SK-N-SH (cell line): ENCODE results near the gene REEP3. TPM values are rescaled to one million over a fixed set of nuclear protein-coding genes. Genes with fewer than 3 reads are reported as not detected.

ENCODE experiments used
- CTCF ChIA-PET: fragments of 300-600, 350-600 bp; formaldehyde crosslinking; extraction: SDS; loops from one replicate; lab custom pipeline; 2021; lab: Yijun Ruan, JAX
- POLR2A ChIA-PET: fragments of 350-600 bp; sonication (Branson Sonifier 250); formaldehyde crosslinking; extraction: SDS; loops from one replicate; lab custom pipeline; 2020; ENCODE audit warnings: antibody characterized with exemption, inconsistent platforms; lab: Yijun Ruan, JAX
- DNase-seq: peaks from one replicate; pipeline ENCODE4 v3.0.0; 2012
- H2AFZ ChIP-seq: fragments of 200-600 bp; sonication (generic); 2 replicates; pipeline ENCODE4 v1.8.1; 2016; ENCODE audit warnings: antibody characterized with exemption, mild to moderate bottlenecking, low read depth
- H3F3A ChIP-seq: fragments of 200-600 bp; sonication (generic); replicated peaks from 2 replicates; pipeline ENCODE3; 2016; ENCODE audit warnings: antibody characterized with exemption, mild to moderate bottlenecking; ENCODE audit not compliant: insufficient read depth
- H3K27ac ChIP-seq, 2 experiments: fragments of 200-500 bp in 1 of 2; fragments of 200-600 bp in 1 of 2; sonication (Bioruptor generic) in 1 of 2; sonication (generic), shearing (Covaris generic) in 1 of 2; 2 replicates each; pipeline versions ENCODE4 v1.5.1 to v1.6.1; 2014 to 2016; ENCODE audit warnings: low read depth in 2 of 2, inconsistent platforms in 1 of 2, low read length in 1 of 2, mild to moderate bottlenecking in 1 of 2, mixed read lengths in 1 of 2
- H3K27me3 ChIP-seq: fragments of 200-600 bp; sonication (generic), shearing (Covaris generic); 2 replicates; pipeline ENCODE4 v1.6.1; 2016; ENCODE audit warnings: mixed run types; ENCODE audit not compliant: insufficient read depth
- H3K36me3 ChIP-seq, 2 experiments: fragments of 200-500 bp in 1 of 2; fragments of 200-600 bp in 1 of 2; sonication (Bioruptor generic) in 1 of 2; sonication (generic) in 1 of 2; replicated peaks in 1 of 2; 2 replicates each; pipeline versions ENCODE3 to v1.5.1; 2014 to 2016; ENCODE audit warnings: low read length in 1 of 2, mild to moderate bottlenecking in 1 of 2; ENCODE audit not compliant: insufficient read depth in 2 of 2, control insufficient read depth in 1 of 2
- H3K4me1 ChIP-seq, 2 experiments: fragments of 200-500 bp in 1 of 2; fragments of 200-600 bp in 1 of 2; sonication (Bioruptor generic) in 1 of 2; sonication (generic), shearing (Covaris generic) in 1 of 2; 2 replicates each; pipeline versions ENCODE4 v1.5.1 to v1.6.1; 2014 to 2016; ENCODE audit warnings: low read depth in 1 of 2, low read length in 1 of 2, mixed run types in 1 of 2; ENCODE audit not compliant: insufficient read depth in 2 of 2, control insufficient read depth in 1 of 2
- H3K4me2 ChIP-seq: fragments of 200-600 bp; sonication (generic), shearing (Covaris generic); 2 replicates; pipeline ENCODE4 v1.6.1; 2017; ENCODE audit warnings: mixed run types
- H3K4me3 ChIP-seq, 2 experiments: fragments of 200-500 bp in 1 of 2; fragments of 200-600 bp in 1 of 2; sonication (Bioruptor generic) in 1 of 2; sonication (generic), shearing (Covaris generic) in 1 of 2; 2 replicates each; pipeline versions ENCODE4 v1.5.1 to v1.8.1; 2014 to 2016; ENCODE audit warnings: low read depth in 2 of 2, inconsistent platforms in 1 of 2, low read length in 1 of 2, mild to moderate bottlenecking in 1 of 2, mixed read lengths in 1 of 2, moderate library complexity in 1 of 2
- H3K79me2 ChIP-seq: fragments of 200-600 bp; sonication (generic); 2 replicates; pipeline ENCODE4 v1.8.1; 2017; ENCODE audit warnings: mild to moderate bottlenecking; ENCODE audit not compliant: insufficient read depth
- H3K9ac ChIP-seq: fragments of 200-600 bp; sonication (generic); 2 replicates; pipeline ENCODE4 v1.6.1; 2017; ENCODE audit warnings: mixed run types
- H3K9me2 ChIP-seq: fragments of 200-600 bp; sonication (generic); 2 replicates; pipeline ENCODE4 v1.6.1; 2017; ENCODE audit warnings: mixed run types
- H3K9me3 ChIP-seq: fragments of 200-600 bp; sonication (generic); 2 replicates; pipeline ENCODE4 v1.6.1; 2017; ENCODE audit warnings: mixed run types, mild to moderate bottlenecking, moderate library complexity
- H4K20me1 ChIP-seq: fragments of 200-600 bp; sonication (generic); 2 replicates; pipeline ENCODE4 v1.6.1; 2017; ENCODE audit warnings: mild to moderate bottlenecking, mixed run types; ENCODE audit not compliant: insufficient read depth
- CHD2 ChIP-seq: fragments of 150-350 bp; IDR thresholded peaks from 2 replicates; pipeline ENCODE4 v1.6.1; 2018; ENCODE audit warnings: low read length; ENCODE audit not compliant: partially characterized antibody
- CTCF ChIP-seq: fragments of 200-600 bp; sonication (generic); IDR thresholded peaks from 2 replicates; pipeline ENCODE4 v1.6.1; 2017; ENCODE audit warnings: antibody characterized with exemption, mild to moderate bottlenecking, moderate library complexity
- ELF1 ChIP-seq: IDR thresholded peaks from 2 replicates; pipeline ENCODE4 v1.4.0; 2012
- EP300 ChIP-seq, 2 experiments: IDR thresholded peaks; 2 replicates each; pipeline versions ENCODE4 v1.4.0 to v1.6.1; 2012; ENCODE audit warnings: borderline replicate concordance in 1 of 2, low read depth in 1 of 2, low read length in 1 of 2
- EZH2phosphoT487 ChIP-seq: fragments of 200-600 bp; sonication (generic); IDR thresholded peaks from 2 replicates; pipeline ENCODE4 v1.6.1; 2017; ENCODE audit warnings: low read depth, mixed run types, mild to moderate bottlenecking, antibody characterized with exemption, moderate library complexity, borderline replicate concordance
- FOSL2 ChIP-seq: IDR thresholded peaks from 2 replicates; pipeline ENCODE4 v1.4.0; 2012; ENCODE audit warnings: low read depth, mild to moderate bottlenecking, moderate library complexity, borderline replicate concordance
- FOXM1 ChIP-seq: IDR thresholded peaks from 2 replicates; pipeline ENCODE4 v1.4.0; 2012; ENCODE audit warnings: low read depth, mild to moderate bottlenecking
- GABPA ChIP-seq: IDR thresholded peaks from 2 replicates; pipeline ENCODE4 v1.4.0; 2012; ENCODE audit warnings: low read depth, mild to moderate bottlenecking
- JUND ChIP-seq: IDR thresholded peaks from 2 replicates; pipeline ENCODE4 v1.4.0; 2012
- MAX ChIP-seq: IDR thresholded peaks from 2 replicates; pipeline ENCODE4 v1.4.0; 2012; ENCODE audit warnings: low read depth
- MXI1 ChIP-seq: IDR thresholded peaks from 2 replicates; pipeline ENCODE4 v1.6.1; 2012; ENCODE audit warnings: mild to moderate bottlenecking, low read depth, low read length, improper control_type of control experiment
- NRF1 ChIP-seq: IDR thresholded peaks from 2 replicates; pipeline ENCODE4 v1.6.1; 2012; ENCODE audit warnings: low read depth, mild to moderate bottlenecking, low read length
- PBX3 ChIP-seq: IDR thresholded peaks from 2 replicates; pipeline ENCODE4; 2012
- RAD21 ChIP-seq: IDR thresholded peaks from 2 replicates; pipeline ENCODE4 v1.6.1; 2012; ENCODE audit warnings: mild to moderate bottlenecking, low read length
- RFX5 ChIP-seq: IDR thresholded peaks from 2 replicates; pipeline ENCODE4 v1.6.1; 2012; ENCODE audit warnings: mild to moderate bottlenecking, improper control_type of control experiment, low read length
- TAF1 ChIP-seq: IDR thresholded peaks from 2 replicates; pipeline ENCODE4 v1.6.1; 2012; ENCODE audit warnings: low read depth, mild to moderate bottlenecking, low read length, moderate library complexity, borderline replicate concordance
- TCF12 ChIP-seq: IDR thresholded peaks from 2 replicates; pipeline ENCODE4 v1.4.0; 2012
- TEAD4 ChIP-seq: IDR thresholded peaks from 2 replicates; pipeline ENCODE4 v1.4.0; 2012; ENCODE audit warnings: mild to moderate bottlenecking, borderline replicate concordance; ENCODE audit not compliant: insufficient read depth
- WGBS: methylation state at CpG from one replicate; pipeline ENCODE4 v1.1.6; 2017; ENCODE audit warnings: low lambda C conversion rate; 5-methylcytosine and 5-hydroxymethylcytosine counted together
- polyA plus RNA-seq, 3 experiments: library from polyadenylated mRNA; depleted of rRNA; stranded (reverse); fragments of >200 nt; gene quantifications; 2 replicates each; pipeline ENCODE4 v1.2.3, GENCODE V29; 2012

REEP3 gene
- polyA plus RNA-seq, 1 of the 3 experiments (the other 2 are of a cell fraction) = 7.6 TPM

- POLR2A ChIA-PET = interaction anchor here (0.9 kb wide), 1 partner anchor 67 kb away, joined by 3 read pairs; no protein-coding TSS in a partner anchor
- peaks cover 37% of the 10 kb centered on the region for H3K79me2 ChIP-seq
Observed at GRCh38 chr10:63562391-63562790, 41.2 kb downstream of the REEP3 start.

GRCh38 chr10:63562857-63563256, 41.7 kb downstream of the REEP3 start:
- no peak overlapping the region for H3K4me2 ChIP-seq
- H4K20me1 ChIP-seq = no peaks in the 10 kb centered on the region
- ChIA-PET CTCF (interaction anchor here (1.0 to 1.3 kb wide), 4 partner anchors 10 to 41 kb away, joined by 3 to 4 read pairs (median 3); no protein-coding TSS in a partner anchor), POLR2A (no interaction called here)
- peaks cover 0 to 4% of the 10 kb centered on the region in 2 experiments for H3K36me3 ChIP-seq
- 82% methylated on average over 4 of the region's 4 CpGs for WGBS
- peaks cover 4% of the 10 kb centered on the region for H3F3A ChIP-seq
- H3K9me2 ChIP-seq = no peaks in the 10 kb centered on the region
- H3K9ac ChIP-seq = no peak overlapping the region
- H3K27me3 ChIP-seq = no peaks in the 10 kb centered on the region
- no peak overlapping the region for H2AFZ ChIP-seq
- peaks cover 0 to 14% of the 10 kb centered on the region in 2 experiments; a peak in 2 of 4 replicates for H3K4me1 ChIP-seq
- H3K4me3 ChIP-seq = no peak overlapping the region
- no peaks in the 10 kb centered on the region for H3K9me3 ChIP-seq
- H3K27ac ChIP-seq = peak overlapping the region in 1 of 2 experiments; percentile 64; a peak in 2 of 4 replicates
- H3K79me2 ChIP-seq = peaks cover 34% of the 10 kb centered on the region
- DNase-seq = no peak
- TF ChIP-seq RAD21 = no peak
- no peak for TF ChIP-seq JUND
- no peak for TF ChIP-seq TAF1
- no peak for TF ChIP-seq MAX
- no peak for TF ChIP-seq GABPA
- TF ChIP-seq EP300 (IDR thresholded peaks at IDR 0.05; ENCODE audit: borderline replicate concordance in 1 of 2, low read depth in 1 of 2, low read length in 1 of 2) = no peak
- no peak for TF ChIP-seq CTCF
- TF ChIP-seq ELF1 = no peak
- no peak for TF ChIP-seq FOSL2
- no peak for TF ChIP-seq RFX5
- no peak for TF ChIP-seq TCF12

More at GRCh38 chr10:63562391-63562790, 41.2 kb downstream of the REEP3 start:
- Histone ChIP-seq H3K4me3 (no peak overlapping the region), H3K27me3 (no peaks in the 10 kb centered on the region), H3K9me3 (no peaks in the 10 kb centered on the region), H4K20me1 (no peaks in the 10 kb centered on the region), H3K9ac (no peak overlapping the region), H3K27ac (no peak overlapping the region), H3F3A (peaks cover 4% of the 10 kb centered on the region), H3K4me1 (peaks cover 0 to 17% of the 10 kb centered on the region in 2 experiments; a peak in 2 of 4 replicates), H2AFZ (no peak overlapping the region), H3K36me3 (no peaks in the 10 kb centered on the region), H3K4me2 (no peak overlapping the region), H3K9me2 (no peaks in the 10 kb centered on the region)
- CTCF ChIA-PET = interaction anchor here (1.1 to 1.3 kb wide), 3 partner anchors 18 to 40 kb away, joined by 3 to 4 read pairs (median 3); no protein-coding TSS in a partner anchor
- TF ChIP-seq MAX (no peak), NRF1 (no peak), EZH2phosphoT487 (no peak), PBX3 (no peak), FOXM1 (no peak), CHD2 (no peak), TEAD4 (no peak), CTCF (no peak), MXI1 (no peak), RFX5 (no peak), TAF1 (no peak)
- DNase-seq = no peak
- WGBS = 97% methylated on average over 3 of the region's 3 CpGs
